Measurements from ENCODE around the gene LRTM1. TPM values are rescaled to one million over a fixed set of nuclear protein-coding genes. Genes with fewer than 3 reads are reported as not detected.

LRTM1 gene
- total and polyA plus RNA-seq, 3 donors from 2014 or later = 0.22 TPM; not detected in 2

- no peaks in the 10 kb centered on the region for H3K36me3 ChIP-seq (ENCODE audit: low read depth, missing control alignments)
- no peaks in the 10 kb centered on the region for H3K9me3 ChIP-seq
- intact Hi-C loops (cut with DNase I; ENCODE audit: low total_unique reads) = no loop called here
- no peak overlapping the region for H3K27ac ChIP-seq
- no peak overlapping the region for H3K4me3 ChIP-seq
- TF ChIP-seq POLR2A (IDR thresholded peaks at IDR 0.05) (no peak), CTCF (IDR thresholded peaks at IDR 0.05) (no peak)
- H3K4me1 ChIP-seq = no peaks in the 10 kb centered on the region
- DNase-seq = no peak
- 74 to 78% methylated on average over 6 of the region's 6 CpGs for WGBS, 2 donors
- no peaks in the 10 kb centered on the region for H3K27me3 ChIP-seq
These were observed 11.9 kb upstream of the LRTM1 start for GRCh38 chr3:54939557-54940300.

- H3K36me3 ChIP-seq (ENCODE audit: low read depth, missing control alignments) = no peaks in the 10 kb centered on the region
- no peak for TF ChIP-seq CTCF (IDR thresholded peaks at IDR 0.05)
- TF ChIP-seq POLR2A (IDR thresholded peaks at IDR 0.05) = no peak
- no peak overlapping the region for H3K4me3 ChIP-seq
- intact Hi-C loops (cut with DNase I; ENCODE audit: low total_unique reads) = no loop called here
- no peaks in the 10 kb centered on the region for H3K27me3 ChIP-seq
- no peaks in the 10 kb centered on the region for H3K4me1 ChIP-seq
- H3K9me3 ChIP-seq = no peaks in the 10 kb centered on the region
- no peak for DNase-seq
- no peak overlapping the region for H3K27ac ChIP-seq
- WGBS, 2 donors = 61 to 71% methylated on average over 5 of the region's 5 CpGs
These were observed 8.7 kb upstream of the LRTM1 start for GRCh38 chr3:54936561-54936960.

- no peak overlapping the region for H3K27ac ChIP-seq
- no peaks in the 10 kb centered on the region for H3K27me3 ChIP-seq
- intact Hi-C loops (cut with DNase I; ENCODE audit: low total_unique reads) = no loop called here
- no peak overlapping the region for H3K4me3 ChIP-seq
- no peak for DNase-seq
- no peaks in the 10 kb centered on the region for H3K9me3 ChIP-seq
- 91 to 94% methylated on average over 3 of the region's 3 CpGs for WGBS, 2 donors
- TF ChIP-seq CTCF (IDR thresholded peaks at IDR 0.05) (no peak), POLR2A (IDR thresholded peaks at IDR 0.05) (no peak)
- H3K36me3 ChIP-seq (ENCODE audit: low read depth, missing control alignments) = no peaks in the 10 kb centered on the region
- no peaks in the 10 kb centered on the region for H3K4me1 ChIP-seq
These were observed 8.0 kb upstream of the LRTM1 start for GRCh38 chr3:54935869-54936268.

GRCh38 chr3:54932606-54933005 is 4.7 kb upstream of the LRTM1 start:
- WGBS, 2 donors = 86 to 87% methylated on average over 4 of the region's 4 CpGs
- DNase-seq = no peak

More at GRCh38 chr3:54932606-54933005, 4.7 kb upstream of the LRTM1 start:
- H3K4me1 ChIP-seq = no peaks in the 10 kb centered on the region
- TF ChIP-seq CTCF (IDR thresholded peaks at IDR 0.05) = no peak
- no peak for TF ChIP-seq POLR2A (IDR thresholded peaks at IDR 0.05)
- H3K36me3 ChIP-seq (ENCODE audit: low read depth, missing control alignments) = no peaks in the 10 kb centered on the region
- no peaks in the 10 kb centered on the region for H3K27me3 ChIP-seq
- H3K27ac ChIP-seq = no peak overlapping the region
- no peak overlapping the region for H3K4me3 ChIP-seq
- intact Hi-C loops (cut with DNase I; ENCODE audit: low total_unique reads) = no loop called here
- no peaks in the 10 kb centered on the region for H3K9me3 ChIP-seq

All from testis (tissue), 3 donors.